ENCODE data around the gene CHRNA4.

DNA sequence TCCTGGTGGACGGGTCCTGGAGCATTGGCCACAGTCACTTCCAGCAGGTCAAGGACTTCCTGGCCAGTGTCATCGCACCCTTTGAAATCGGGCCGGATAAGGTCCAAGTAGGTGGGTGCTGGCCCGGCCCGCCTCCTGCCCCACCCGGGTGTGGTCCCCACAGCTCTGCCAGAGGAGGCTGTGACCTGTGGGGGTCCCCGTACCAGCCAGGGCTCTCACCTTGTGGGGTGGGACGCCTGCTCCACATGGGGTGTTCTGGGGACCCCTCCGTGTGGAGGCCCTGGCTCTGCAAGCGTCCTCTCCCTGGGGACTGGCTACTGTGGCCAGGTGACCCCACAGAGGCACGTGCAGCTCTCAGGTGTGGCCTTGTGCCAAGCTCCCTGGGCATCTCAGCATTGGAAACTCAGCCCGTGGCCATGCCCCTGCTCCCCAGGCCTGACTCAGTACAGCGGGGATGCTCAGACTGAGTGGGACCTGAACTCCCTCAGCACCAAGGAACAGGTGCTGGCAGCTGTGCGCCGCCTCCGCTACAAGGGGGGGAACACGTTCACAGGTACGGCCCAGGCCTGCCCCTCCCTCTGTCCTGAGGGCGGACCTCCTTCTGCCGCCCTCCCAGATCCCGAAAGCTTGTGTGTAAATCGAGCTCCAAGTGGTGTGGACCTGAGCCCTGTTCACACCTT, 53.5 kb downstream of the CHRNA4 start:
- TF ChIP-seq, protein P1, sequence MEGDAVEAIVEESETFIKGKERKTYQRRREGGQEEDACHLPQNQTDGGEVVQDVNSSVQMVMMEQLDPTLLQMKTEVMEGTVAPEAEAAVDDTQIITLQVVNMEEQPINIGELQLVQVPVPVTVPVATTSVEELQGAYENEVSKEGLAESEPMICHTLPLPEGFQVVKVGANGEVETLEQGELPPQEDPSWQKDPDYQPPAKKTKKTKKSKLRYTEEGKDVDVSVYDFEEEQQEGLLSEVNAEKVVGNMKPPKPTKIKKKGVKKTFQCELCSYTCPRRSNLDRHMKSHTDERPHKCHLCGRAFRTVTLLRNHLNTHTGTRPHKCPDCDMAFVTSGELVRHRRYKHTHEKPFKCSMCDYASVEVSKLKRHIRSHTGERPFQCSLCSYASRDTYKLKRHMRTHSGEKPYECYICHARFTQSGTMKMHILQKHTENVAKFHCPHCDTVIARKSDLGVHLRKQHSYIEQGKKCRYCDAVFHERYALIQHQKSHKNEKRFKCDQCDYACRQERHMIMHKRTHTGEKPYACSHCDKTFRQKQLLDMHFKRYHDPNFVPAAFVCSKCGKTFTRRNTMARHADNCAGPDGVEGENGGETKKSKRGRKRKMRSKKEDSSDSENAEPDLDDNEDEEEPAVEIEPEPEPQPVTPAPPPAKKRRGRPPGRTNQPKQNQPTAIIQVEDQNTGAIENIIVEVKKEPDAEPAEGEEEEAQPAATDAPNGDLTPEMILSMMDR (IDR thresholded peaks at IDR 0.05) = no peak
- no peak for TF ChIP-seq POLR2A (IDR thresholded peaks at IDR 0.05)

Measured in testis (tissue), 2 donors.